ENCODE measurements around the gene PROB1. TPM values are rescaled to one million over a fixed set of nuclear protein-coding genes. Genes with fewer than 3 reads are reported as not detected.

The PROB1 gene
- total and polyA plus RNA-seq, 2 of the 8 experiments (the other 6 are each of a cell fraction or from before 2014, with no cell fraction given): 0.89 to 3.1 TPM

DNA sequence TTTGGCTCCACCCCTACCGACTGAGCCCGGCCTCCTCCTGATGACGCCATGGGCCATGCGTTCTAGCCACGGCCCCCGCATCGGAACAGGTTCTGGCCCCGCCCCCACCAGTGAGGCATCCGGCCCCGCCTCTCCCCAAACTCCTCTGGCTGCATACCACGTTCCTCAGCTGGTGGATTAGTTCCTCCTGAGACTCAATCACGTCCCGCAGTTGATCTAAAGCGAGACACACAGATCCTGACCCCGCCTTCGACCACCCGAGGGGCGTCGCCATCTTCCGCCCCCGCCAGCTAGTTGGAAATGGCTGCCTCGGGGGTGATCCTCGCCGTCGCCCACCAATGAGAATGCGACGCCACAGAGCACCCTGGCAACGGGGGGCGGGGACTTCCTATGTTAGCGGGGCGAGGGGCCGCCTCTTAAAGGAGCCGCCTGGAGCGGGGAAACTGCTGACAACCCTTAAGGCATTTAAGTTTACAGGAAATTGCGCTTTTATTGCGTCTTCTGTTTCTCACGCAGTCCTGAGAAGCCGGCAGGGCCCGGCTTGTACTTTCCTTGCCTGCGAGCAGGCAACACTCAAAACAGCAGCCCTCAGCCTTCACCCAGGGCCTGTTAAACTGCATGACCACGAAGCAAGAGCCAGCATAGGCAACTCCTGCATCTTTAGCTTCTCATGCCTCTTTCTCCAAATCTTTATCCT, 9.0 kb upstream of the PROB1 start, which contains the start of gene SPATA24 (continued):
- TF ChIP-seq, protein P1, sequence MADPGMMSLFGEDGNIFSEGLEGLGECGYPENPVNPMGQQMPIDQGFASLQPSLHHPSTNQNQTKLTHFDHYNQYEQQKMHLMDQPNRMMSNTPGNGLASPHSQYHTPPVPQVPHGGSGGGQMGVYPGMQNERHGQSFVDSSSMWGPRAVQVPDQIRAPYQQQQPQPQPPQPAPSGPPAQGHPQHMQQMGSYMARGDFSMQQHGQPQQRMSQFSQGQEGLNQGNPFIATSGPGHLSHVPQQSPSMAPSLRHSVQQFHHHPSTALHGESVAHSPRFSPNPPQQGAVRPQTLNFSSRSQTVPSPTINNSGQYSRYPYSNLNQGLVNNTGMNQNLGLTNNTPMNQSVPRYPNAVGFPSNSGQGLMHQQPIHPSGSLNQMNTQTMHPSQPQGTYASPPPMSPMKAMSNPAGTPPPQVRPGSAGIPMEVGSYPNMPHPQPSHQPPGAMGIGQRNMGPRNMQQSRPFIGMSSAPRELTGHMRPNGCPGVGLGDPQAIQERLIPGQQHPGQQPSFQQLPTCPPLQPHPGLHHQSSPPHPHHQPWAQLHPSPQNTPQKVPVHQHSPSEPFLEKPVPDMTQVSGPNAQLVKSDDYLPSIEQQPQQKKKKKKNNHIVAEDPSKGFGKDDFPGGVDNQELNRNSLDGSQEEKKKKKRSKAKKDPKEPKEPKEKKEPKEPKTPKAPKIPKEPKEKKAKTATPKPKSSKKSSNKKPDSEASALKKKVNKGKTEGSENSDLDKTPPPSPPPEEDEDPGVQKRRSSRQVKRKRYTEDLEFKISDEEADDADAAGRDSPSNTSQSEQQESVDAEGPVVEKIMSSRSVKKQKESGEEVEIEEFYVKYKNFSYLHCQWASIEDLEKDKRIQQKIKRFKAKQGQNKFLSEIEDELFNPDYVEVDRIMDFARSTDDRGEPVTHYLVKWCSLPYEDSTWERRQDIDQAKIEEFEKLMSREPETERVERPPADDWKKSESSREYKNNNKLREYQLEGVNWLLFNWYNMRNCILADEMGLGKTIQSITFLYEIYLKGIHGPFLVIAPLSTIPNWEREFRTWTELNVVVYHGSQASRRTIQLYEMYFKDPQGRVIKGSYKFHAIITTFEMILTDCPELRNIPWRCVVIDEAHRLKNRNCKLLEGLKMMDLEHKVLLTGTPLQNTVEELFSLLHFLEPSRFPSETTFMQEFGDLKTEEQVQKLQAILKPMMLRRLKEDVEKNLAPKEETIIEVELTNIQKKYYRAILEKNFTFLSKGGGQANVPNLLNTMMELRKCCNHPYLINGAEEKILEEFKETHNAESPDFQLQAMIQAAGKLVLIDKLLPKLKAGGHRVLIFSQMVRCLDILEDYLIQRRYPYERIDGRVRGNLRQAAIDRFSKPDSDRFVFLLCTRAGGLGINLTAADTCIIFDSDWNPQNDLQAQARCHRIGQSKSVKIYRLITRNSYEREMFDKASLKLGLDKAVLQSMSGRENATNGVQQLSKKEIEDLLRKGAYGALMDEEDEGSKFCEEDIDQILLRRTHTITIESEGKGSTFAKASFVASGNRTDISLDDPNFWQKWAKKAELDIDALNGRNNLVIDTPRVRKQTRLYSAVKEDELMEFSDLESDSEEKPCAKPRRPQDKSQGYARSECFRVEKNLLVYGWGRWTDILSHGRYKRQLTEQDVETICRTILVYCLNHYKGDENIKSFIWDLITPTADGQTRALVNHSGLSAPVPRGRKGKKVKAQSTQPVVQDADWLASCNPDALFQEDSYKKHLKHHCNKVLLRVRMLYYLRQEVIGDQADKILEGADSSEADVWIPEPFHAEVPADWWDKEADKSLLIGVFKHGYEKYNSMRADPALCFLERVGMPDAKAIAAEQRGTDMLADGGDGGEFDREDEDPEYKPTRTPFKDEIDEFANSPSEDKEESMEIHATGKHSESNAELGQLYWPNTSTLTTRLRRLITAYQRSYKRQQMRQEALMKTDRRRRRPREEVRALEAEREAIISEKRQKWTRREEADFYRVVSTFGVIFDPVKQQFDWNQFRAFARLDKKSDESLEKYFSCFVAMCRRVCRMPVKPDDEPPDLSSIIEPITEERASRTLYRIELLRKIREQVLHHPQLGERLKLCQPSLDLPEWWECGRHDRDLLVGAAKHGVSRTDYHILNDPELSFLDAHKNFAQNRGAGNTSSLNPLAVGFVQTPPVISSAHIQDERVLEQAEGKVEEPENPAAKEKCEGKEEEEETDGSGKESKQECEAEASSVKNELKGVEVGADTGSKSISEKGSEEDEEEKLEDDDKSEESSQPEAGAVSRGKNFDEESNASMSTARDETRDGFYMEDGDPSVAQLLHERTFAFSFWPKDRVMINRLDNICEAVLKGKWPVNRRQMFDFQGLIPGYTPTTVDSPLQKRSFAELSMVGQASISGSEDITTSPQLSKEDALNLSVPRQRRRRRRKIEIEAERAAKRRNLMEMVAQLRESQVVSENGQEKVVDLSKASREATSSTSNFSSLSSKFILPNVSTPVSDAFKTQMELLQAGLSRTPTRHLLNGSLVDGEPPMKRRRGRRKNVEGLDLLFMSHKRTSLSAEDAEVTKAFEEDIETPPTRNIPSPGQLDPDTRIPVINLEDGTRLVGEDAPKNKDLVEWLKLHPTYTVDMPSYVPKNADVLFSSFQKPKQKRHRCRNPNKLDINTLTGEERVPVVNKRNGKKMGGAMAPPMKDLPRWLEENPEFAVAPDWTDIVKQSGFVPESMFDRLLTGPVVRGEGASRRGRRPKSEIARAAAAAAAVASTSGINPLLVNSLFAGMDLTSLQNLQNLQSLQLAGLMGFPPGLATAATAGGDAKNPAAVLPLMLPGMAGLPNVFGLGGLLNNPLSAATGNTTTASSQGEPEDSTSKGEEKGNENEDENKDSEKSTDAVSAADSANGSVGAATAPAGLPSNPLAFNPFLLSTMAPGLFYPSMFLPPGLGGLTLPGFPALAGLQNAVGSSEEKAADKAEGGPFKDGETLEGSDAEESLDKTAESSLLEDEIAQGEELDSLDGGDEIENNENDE (IDR thresholded peaks at IDR 0.05; ENCODE audit: insufficient replicate concordance, low read length): no peak
- TF ChIP-seq TAF7 (optimal IDR thresholded peaks at IDR 0.05; ENCODE audit: borderline replicate concordance, low read depth, low read length) (peak; percentile 42), KDM5A (IDR thresholded peaks at IDR 0.05; ENCODE audit: low read length) (no peak), GTF2F1 (IDR thresholded peaks at IDR 0.05; ENCODE audit: borderline replicate concordance, low read depth, low read length) (no peak), SP1 (IDR thresholded peaks at IDR 0.05; ENCODE audit: low read depth, low read length) (peak; percentile 58; the same call in 1 of the 2 replicates), RFX5 (IDR thresholded peaks at IDR 0.05; ENCODE audit: borderline replicate concordance, low read depth, low read length) (no peak)
- TF ChIP-seq, protein P2, sequence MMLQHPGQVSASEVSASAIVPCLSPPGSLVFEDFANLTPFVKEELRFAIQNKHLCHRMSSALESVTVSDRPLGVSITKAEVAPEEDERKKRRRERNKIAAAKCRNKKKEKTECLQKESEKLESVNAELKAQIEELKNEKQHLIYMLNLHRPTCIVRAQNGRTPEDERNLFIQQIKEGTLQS (IDR thresholded peaks at IDR 0.05; ENCODE audit: insufficient read depth, low read depth, low read length): no peak
- TF ChIP-seq, protein P3, sequence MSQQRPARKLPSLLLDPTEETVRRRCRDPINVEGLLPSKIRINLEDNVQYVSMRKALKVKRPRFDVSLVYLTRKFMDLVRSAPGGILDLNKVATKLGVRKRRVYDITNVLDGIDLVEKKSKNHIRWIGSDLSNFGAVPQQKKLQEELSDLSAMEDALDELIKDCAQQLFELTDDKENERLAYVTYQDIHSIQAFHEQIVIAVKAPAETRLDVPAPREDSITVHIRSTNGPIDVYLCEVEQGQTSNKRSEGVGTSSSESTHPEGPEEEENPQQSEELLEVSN (IDR thresholded peaks at IDR 0.05): 0 out of 2 replicates have a peak, but pooled peaks have one; percentile 13
